ENCODE results near the gene TRMO.

TRMO gene

GRCh38 chr9:97938081-97938644, 15.9 kb upstream of the TRMO start, which contains the start of gene HEMGN:
Gene HEMGN (minus strand): TSS chr9:97938172. CDS start chr9:97938136, 36 bp downstream.
- peak in 1 of 2 donors; percentile 7 for DNase-seq (ENCODE audit: low read depth in 2 of 2)

GRCh38 chr9:97936998-97937397, 14.7 kb upstream of the TRMO start:
- no peak for DNase-seq (ENCODE audit: low read depth in 2 of 2)

- no peak for DNase-seq (ENCODE audit: low read depth in 2 of 2)
These were observed 13.0 kb upstream of the TRMO start for GRCh38 chr9:97935276-97935675.

GRCh38 chr9:97934321-97935115, 12.2 kb upstream of the TRMO start:
- DNase-seq (ENCODE audit: low read depth in 2 of 2) = no peak

- DNase-seq (ENCODE audit: low read depth in 2 of 2) = no peak
These were observed 11.1 kb upstream of the TRMO start for GRCh38 chr9:97933297-97933998.

GRCh38 chr9:97930972-97931371, 8.7 kb upstream of the TRMO start:
- no peak for DNase-seq (ENCODE audit: low read depth in 2 of 2)

GRCh38 chr9:97928986-97929604, 6.8 kb upstream of the TRMO start:
- no peak for DNase-seq (ENCODE audit: low read depth in 2 of 2)

GRCh38 chr9:97925497-97926334, 3.4 kb upstream of the TRMO start:
- no peak for DNase-seq (ENCODE audit: low read depth in 2 of 2)

- no peak for DNase-seq (ENCODE audit: low read depth in 2 of 2)
These were observed 2.1 kb upstream of the TRMO start for GRCh38 chr9:97924386-97924785.

GRCh38 chr9:97923529-97924108, 1.3 kb upstream of the TRMO start:
- DNase-seq (ENCODE audit: low read depth in 2 of 2) = peak; percentile 49 to 54

- no peak for DNase-seq (ENCODE audit: low read depth in 2 of 2)
These were observed 3.0 kb downstream of the TRMO start for GRCh38 chr9:97919217-97919813.

- no peak for DNase-seq (ENCODE audit: low read depth in 2 of 2)
These were observed 3.7 kb downstream of the TRMO start for GRCh38 chr9:97918611-97919010.

- DNase-seq (ENCODE audit: low read depth in 2 of 2) = no peak
These were observed 10.3 kb downstream of the TRMO start for GRCh38 chr9:97911970-97912369.

GRCh38 chr9:97911528-97911927, 10.8 kb downstream of the TRMO start:
- DNase-seq (ENCODE audit: low read depth in 2 of 2) = no peak

- DNase-seq (ENCODE audit: low read depth in 2 of 2) = no peak
These were observed 11.9 kb downstream of the TRMO start for GRCh38 chr9:97910357-97910756.

- DNase-seq (ENCODE audit: low read depth in 2 of 2) = no peak
These were observed 13.6 kb downstream of the TRMO start for GRCh38 chr9:97908705-97909104.

GRCh38 chr9:97907632-97908031, 14.7 kb downstream of the TRMO start:
- no peak for DNase-seq (ENCODE audit: low read depth in 2 of 2)

- DNase-seq (ENCODE audit: low read depth in 2 of 2) = no peak
These were observed 15.3 kb downstream of the TRMO start for GRCh38 chr9:97907046-97907445.

- DNase-seq (ENCODE audit: low read depth in 2 of 2) = peak in 1 of 2 donors; percentile 20
These were observed 16.0 kb downstream of the TRMO start for GRCh38 chr9:97906236-97906831.

- DNase-seq (ENCODE audit: low read depth in 2 of 2) = peak in 1 of 2 donors; percentile 15
These were observed 17.1 kb downstream of the TRMO start for GRCh38 chr9:97905228-97905627.

Measured in stimulated activated CD8-positive, alpha-beta memory T cell treated with anti-CD3 and anti-CD28 coated beads, Interleukin-7, amount 100 ng/mL, for 4 hours (primary cell).